Panc1 (cell line): Measurements from ENCODE around the gene GOPC. TPM values are rescaled to one million over a fixed set of nuclear protein-coding genes. Genes with fewer than 3 reads are reported as not detected.

Experiments used
- ATAC-seq: fragments of 200-7000 bp; cut with Tn5 transposase; 2 replicates; pipeline ENCODE4 v1.9.1; 2020; ENCODE audit warnings: mild to moderate bottlenecking, moderate library complexity
- BruUV-seq: library from RNA; stranded (reverse); fragments of 400-500 nt; replicated peaks from 2 replicates; lab custom pipeline; 2021; lab: Mats Ljungman, UMichigan
- CTCF ChIA-PET: fragments of 300-600 bp; sonication (Branson Sonifier 250); formaldehyde crosslinking; loops from one replicate; lab custom pipeline; 2022; ENCODE audit warnings: antibody characterized with exemption; lab: Charles Lee
- POLR2A ChIA-PET: fragments of 300-600 bp; sonication (Branson Sonifier 250); formaldehyde crosslinking; loops from one replicate; lab custom pipeline; 2022; ENCODE audit warnings: antibody characterized with exemption; lab: Charles Lee
- DNase-seq: peaks from one replicate; pipeline ENCODE4 v3.0.0-alpha.2; 2010; ENCODE audit warnings: low read depth, low spot score
- H3K27ac ChIP-seq: 2 replicates; pipeline ENCODE4 v1.5.1; 2011; ENCODE audit warnings: mild to moderate bottlenecking, low read length, inconsistent platforms
- H3K27me3 ChIP-seq: fragments of 200-500 bp; sonication (Bioruptor generic); 2 replicates; pipeline ENCODE4 v1.6.0; 2014; ENCODE audit warnings: low read length, inconsistent platforms; ENCODE audit not compliant: control insufficient read depth, insufficient read depth
- H3K36me3 ChIP-seq: fragments of 200-500 bp; sonication (Bioruptor generic); 2 replicates; pipeline ENCODE4 v1.5.1; 2014; ENCODE audit warnings: inconsistent platforms, mild to moderate bottlenecking, low read length, moderate library complexity; ENCODE audit not compliant: control insufficient read depth, insufficient read depth
- H3K4me1 ChIP-seq: 2 replicates; pipeline ENCODE4 v1.5.1; 2011; ENCODE audit warnings: inconsistent platforms, mild to moderate bottlenecking, low read length, moderate library complexity; ENCODE audit not compliant: control insufficient read depth, insufficient read depth
- H3K4me3 ChIP-seq, 2 experiments: 2 replicates each; pipeline ENCODE4 v1.5.1; 2011 to 2012; ENCODE audit warnings: low read depth in 2 of 2, low read length in 2 of 2, mild to moderate bottlenecking in 2 of 2, inconsistent platforms in 1 of 2, moderate library complexity in 1 of 2
- H3K9me3 ChIP-seq: fragments of 200-500 bp; sonication (Bioruptor generic); 2 replicates; pipeline ENCODE4 v1.5.1; 2014; ENCODE audit warnings: low read depth, mild to moderate bottlenecking, inconsistent platforms, low read length, moderate library complexity; ENCODE audit not compliant: control insufficient read depth, insufficient read depth
- POLR2AphosphoS5 ChIP-seq: IDR thresholded peaks from 2 replicates; pipeline ENCODE4 v1.6.1; 2012; ENCODE audit warnings: mild to moderate bottlenecking, low read depth, low read length, moderate library complexity
- SIN3A ChIP-seq: IDR thresholded peaks from 2 replicates; pipeline ENCODE4 v1.6.1; 2012; ENCODE audit warnings: low read depth, mild to moderate bottlenecking, low read length, moderate library complexity, borderline replicate concordance; ENCODE audit not compliant: insufficient read depth
- TCF7L2 ChIP-seq: IDR thresholded peaks from 2 replicates; pipeline ENCODE4 v1.6.1; 2011; ENCODE audit warnings: mild to moderate bottlenecking, low read depth, low read length, inconsistent platforms
- in situ Hi-C: cut with HindIII; loops from 2 replicates; pipeline ENCODE4 v1.10.0; 2016; ENCODE audit warnings: low sequenced_read_pairs, low pct_unique_long_range_greater_than_20kb
- intact Hi-C: fragments of 100-400 bp; cut with micrococcal nuclease; formaldehyde crosslinking; loops from one replicate; pipeline ENCODE4 v1.10.0; 2022; ENCODE audit not compliant: unreplicated experiment
- total RNA-seq: library from RNA; stranded (reverse); gene quantifications from one replicate; pipeline ENCODE4 v1.2.1, GENCODE V29; 2021; ENCODE audit not compliant: unreplicated experiment
- TF ChIP-seq, protein P1 (sequence below): fragments of 450-650 bp; IDR thresholded peaks from 2 replicates; pipeline ENCODE4 v1.5.1; 2017; ENCODE audit warnings: mild to moderate bottlenecking
- TF ChIP-seq, protein P2 (sequence below), 2 experiments: IDR thresholded peaks; 2 replicates each; pipeline ENCODE4 v1.6.1; 2011 to 2012; ENCODE audit warnings: low read depth in 2 of 2, control low read depth in 1 of 2, low read length in 1 of 2, mild to moderate bottlenecking in 1 of 2, moderate library complexity in 1 of 2; ENCODE audit not compliant: insufficient read depth in 1 of 2

The GOPC gene
- total RNA-seq, 1 experiment from 2014 or later = 32.2 TPM

GRCh38 chr6:117557951-117558350 lies 44.4 kb downstream of the GOPC start:
- TF ChIP-seq SIN3A (no peak), POLR2AphosphoS5 (no peak), TCF7L2 (no peak)
- TF ChIP-seq, protein P1, sequence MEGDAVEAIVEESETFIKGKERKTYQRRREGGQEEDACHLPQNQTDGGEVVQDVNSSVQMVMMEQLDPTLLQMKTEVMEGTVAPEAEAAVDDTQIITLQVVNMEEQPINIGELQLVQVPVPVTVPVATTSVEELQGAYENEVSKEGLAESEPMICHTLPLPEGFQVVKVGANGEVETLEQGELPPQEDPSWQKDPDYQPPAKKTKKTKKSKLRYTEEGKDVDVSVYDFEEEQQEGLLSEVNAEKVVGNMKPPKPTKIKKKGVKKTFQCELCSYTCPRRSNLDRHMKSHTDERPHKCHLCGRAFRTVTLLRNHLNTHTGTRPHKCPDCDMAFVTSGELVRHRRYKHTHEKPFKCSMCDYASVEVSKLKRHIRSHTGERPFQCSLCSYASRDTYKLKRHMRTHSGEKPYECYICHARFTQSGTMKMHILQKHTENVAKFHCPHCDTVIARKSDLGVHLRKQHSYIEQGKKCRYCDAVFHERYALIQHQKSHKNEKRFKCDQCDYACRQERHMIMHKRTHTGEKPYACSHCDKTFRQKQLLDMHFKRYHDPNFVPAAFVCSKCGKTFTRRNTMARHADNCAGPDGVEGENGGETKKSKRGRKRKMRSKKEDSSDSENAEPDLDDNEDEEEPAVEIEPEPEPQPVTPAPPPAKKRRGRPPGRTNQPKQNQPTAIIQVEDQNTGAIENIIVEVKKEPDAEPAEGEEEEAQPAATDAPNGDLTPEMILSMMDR = no peak
- TF ChIP-seq, protein P2, sequence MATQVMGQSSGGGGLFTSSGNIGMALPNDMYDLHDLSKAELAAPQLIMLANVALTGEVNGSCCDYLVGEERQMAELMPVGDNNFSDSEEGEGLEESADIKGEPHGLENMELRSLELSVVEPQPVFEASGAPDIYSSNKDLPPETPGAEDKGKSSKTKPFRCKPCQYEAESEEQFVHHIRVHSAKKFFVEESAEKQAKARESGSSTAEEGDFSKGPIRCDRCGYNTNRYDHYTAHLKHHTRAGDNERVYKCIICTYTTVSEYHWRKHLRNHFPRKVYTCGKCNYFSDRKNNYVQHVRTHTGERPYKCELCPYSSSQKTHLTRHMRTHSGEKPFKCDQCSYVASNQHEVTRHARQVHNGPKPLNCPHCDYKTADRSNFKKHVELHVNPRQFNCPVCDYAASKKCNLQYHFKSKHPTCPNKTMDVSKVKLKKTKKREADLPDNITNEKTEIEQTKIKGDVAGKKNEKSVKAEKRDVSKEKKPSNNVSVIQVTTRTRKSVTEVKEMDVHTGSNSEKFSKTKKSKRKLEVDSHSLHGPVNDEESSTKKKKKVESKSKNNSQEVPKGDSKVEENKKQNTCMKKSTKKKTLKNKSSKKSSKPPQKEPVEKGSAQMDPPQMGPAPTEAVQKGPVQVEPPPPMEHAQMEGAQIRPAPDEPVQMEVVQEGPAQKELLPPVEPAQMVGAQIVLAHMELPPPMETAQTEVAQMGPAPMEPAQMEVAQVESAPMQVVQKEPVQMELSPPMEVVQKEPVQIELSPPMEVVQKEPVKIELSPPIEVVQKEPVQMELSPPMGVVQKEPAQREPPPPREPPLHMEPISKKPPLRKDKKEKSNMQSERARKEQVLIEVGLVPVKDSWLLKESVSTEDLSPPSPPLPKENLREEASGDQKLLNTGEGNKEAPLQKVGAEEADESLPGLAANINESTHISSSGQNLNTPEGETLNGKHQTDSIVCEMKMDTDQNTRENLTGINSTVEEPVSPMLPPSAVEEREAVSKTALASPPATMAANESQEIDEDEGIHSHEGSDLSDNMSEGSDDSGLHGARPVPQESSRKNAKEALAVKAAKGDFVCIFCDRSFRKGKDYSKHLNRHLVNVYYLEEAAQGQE (IDR thresholded peaks at IDR 0.05; ENCODE audit: insufficient read depth in 1 of 2, low read depth in 2 of 2, low read length in 1 of 2) = no peak
- Histone ChIP-seq H3K27me3 (no peaks in the 10 kb centered on the region), H3K4me1 (peaks cover 13% of the 10 kb centered on the region), H3K27ac (no peak overlapping the region), H3K9me3 (no peaks in the 10 kb centered on the region), H3K4me3 (no peak overlapping the region), H3K36me3 (peaks cover 11% of the 10 kb centered on the region)
- CTCF ChIA-PET = no interaction called here
- in situ Hi-C loops = no loop called here
- DNase-seq (no peak), ATAC-seq (no peak)
- BruUV-seq = no TSS peak
- POLR2A ChIA-PET = no interaction called here
- intact Hi-C loops = loop anchor here (2.0 kb wide), 1 partner anchor 211 kb away; no protein-coding TSS in a partner anchor

DNA sequence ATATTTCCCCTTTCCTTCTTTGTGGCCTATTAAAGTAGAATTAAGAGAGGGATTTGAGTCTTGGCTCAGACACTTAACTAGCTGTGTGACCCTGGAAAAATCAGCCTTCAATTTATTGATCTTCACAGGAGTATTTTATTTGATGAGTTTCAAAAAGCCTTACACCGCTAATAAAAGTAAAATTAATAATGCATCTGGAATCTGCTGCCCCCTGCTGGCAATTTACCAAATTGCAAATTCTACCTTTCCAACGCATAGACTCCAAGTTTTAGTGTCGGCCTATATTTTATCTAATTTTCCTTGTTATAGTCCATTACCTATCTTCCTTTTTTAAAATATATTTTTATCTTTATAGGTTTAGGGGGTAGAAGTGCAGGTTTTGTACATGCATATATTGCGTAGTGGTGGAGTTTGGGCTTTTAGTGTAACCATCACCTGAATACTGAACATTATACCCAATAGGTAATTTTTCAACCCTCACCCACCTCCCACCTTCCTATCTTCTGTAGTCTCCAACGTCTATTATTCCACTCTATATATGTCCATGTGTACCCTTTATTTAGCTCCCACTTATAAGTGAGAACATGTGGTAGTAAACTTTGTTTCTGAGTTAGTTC lies 46.3 kb downstream of the GOPC start:
- TF ChIP-seq POLR2AphosphoS5 (peak; percentile 18; the same call in 1 of the 2 replicates), TCF7L2 (no peak), SIN3A (no peak)
- TF ChIP-seq, protein P2 (IDR thresholded peaks at IDR 0.05; ENCODE audit: insufficient read depth in 1 of 2, low read depth in 2 of 2, low read length in 1 of 2) = no peak
- TF ChIP-seq, protein P1 = peak; percentile 86; the same call in 1 of the 2 replicates
- no peak overlapping the region for H3K4me3 ChIP-seq
- no TSS peak for BruUV-seq
- peaks cover 17% of the 10 kb centered on the region for H3K4me1 ChIP-seq
- no peak for DNase-seq
- no peaks in the 10 kb centered on the region for H3K9me3 ChIP-seq
- H3K27ac ChIP-seq = peak overlapping the region; percentile 54
- ChIA-PET POLR2A (no interaction called here), CTCF (interaction anchor here (0.6 to 1.2 kb wide), 2 partner anchors 35 to 106 kb away, joined by 6 to 17 read pairs; no protein-coding TSS in a partner anchor)
- in situ Hi-C loops = no loop called here
- intact Hi-C loops = loop anchor here (1.0 to 2.0 kb wide), 2 partner anchors 106 to 209 kb away; no protein-coding TSS in a partner anchor
- ATAC-seq = 0 out of 2 replicates have a peak, but pooled peaks have one; percentile 54
- no peaks in the 10 kb centered on the region for H3K36me3 ChIP-seq
- H3K27me3 ChIP-seq = no peaks in the 10 kb centered on the region
